ENCODE results near the gene SLC15A2.

GRCh38 chr3:121962443-121962842 is 68.2 kb downstream of the SLC15A2 start:
- no peak for TF ChIP-seq POLR2A (IDR thresholded peaks at IDR 0.05; ENCODE audit: low read depth, low read length)
- TF ChIP-seq SPI1 (IDR thresholded peaks at IDR 0.05; ENCODE audit: low read depth, low read length): no peak
